ENCODE measurements around the gene CD68.

Gene CD68

GRCh38 chr17:7579001-7579833 lies at the start of gene CD68:
TSS of gene CD68 (plus strand) at chr17:7579638. CDS start at chr17:7579678, 40 bp downstream.
- peak; percentile 95 to 100 for DNase-seq

GRCh38 chr17:7530023-7530900 lies 49.2 kb upstream of the CD68 start:
- peak in 1 of 2 donors; percentile 42 for DNase-seq

- DNase-seq, result no peak
Measured at GRCh38 chr17:7538050-7538449, 41.4 kb upstream of the CD68 start.

GRCh38 chr17:7538891-7539545 lies 40.4 kb upstream of the CD68 start:
- no peak for DNase-seq

GRCh38 chr17:7541074-7541621 lies 38.3 kb upstream of the CD68 start:
- DNase-seq, result no peak

- DNase-seq, result no peak
Measured at GRCh38 chr17:7544911-7545310, 34.5 kb upstream of the CD68 start.

- DNase-seq, result peak in 1 of 2 donors; percentile 36
Measured at GRCh38 chr17:7548585-7549400, 30.6 kb upstream of the CD68 start, which contains the start of gene TNFSF12. TSS of gene TNFSF12 (plus strand) at chr17:7549058. CDS start at chr17:7549154, 96 bp downstream.

- DNase-seq, result no peak
Measured at GRCh38 chr17:7549401-7550055, 29.9 kb upstream of the CD68 start.

GRCh38 chr17:7550344-7550743 lies 29.1 kb upstream of the CD68 start:
- DNase-seq, result no peak

- DNase-seq, result no peak
Measured at GRCh38 chr17:7551396-7551795, 28.0 kb upstream of the CD68 start.

- DNase-seq, result peak; percentile 74 to 89
Measured at GRCh38 chr17:7552621-7553051, 26.8 kb upstream of the CD68 start.

- no peak for DNase-seq
Measured at GRCh38 chr17:7553356-7553755, 26.1 kb upstream of the CD68 start.

GRCh38 chr17:7555320-7555948 lies 24.0 kb upstream of the CD68 start:
- no peak for DNase-seq

- no peak for DNase-seq
Measured at GRCh38 chr17:7556627-7557026, 22.8 kb upstream of the CD68 start.

GRCh38 chr17:7557147-7557764 lies 22.2 kb upstream of the CD68 start:
- no peak for DNase-seq

- peak; percentile 64 to 74 for DNase-seq
Measured at GRCh38 chr17:7557775-7558543, 21.5 kb upstream of the CD68 start.

- DNase-seq, result peak; percentile 29 to 33
Measured at GRCh38 chr17:7558544-7559319, 20.7 kb upstream of the CD68 start, which contains the start of gene TNFSF13. TSS of gene TNFSF13 (plus strand) at chr17:7558750. CDS start at chr17:7559040, 290 bp downstream.

Measured in inflammatory macrophage treated with lipopolysaccharide for 1 hour (primary cell).